HG03045 (cell line): Measurements from ENCODE around the gene PHB1.
"Not testable (repeated sequence)": the region's sequence is repeated elsewhere in the genome, so short reads cannot be mapped to it uniquely, and the experiment has no call there.

ENCODE experiments used
- ATAC-seq: cut with Tn5 transposase; IDR thresholded peaks from one replicate; pipeline ENCODE4 v1.9.1; 2021; ENCODE audit warnings: mild to moderate bottlenecking, moderate library complexity; ENCODE audit not compliant: unreplicated experiment

PHB1 gene

GRCh38 chr17:49406421-49407061, 8.1 kb downstream of the PHB1 start:
- ATAC-seq, result no peak

GRCh38 chr17:49404906-49405305, 9.8 kb downstream of the PHB1 start:
- no peak for ATAC-seq

GRCh38 chr17:49404361-49404760, 10.3 kb downstream of the PHB1 start:
- no peak for ATAC-seq

- ATAC-seq, result no peak
Measured at GRCh38 chr17:49403514-49404289, 11.0 kb downstream of the PHB1 start.

GRCh38 chr17:49402706-49403105, 12.0 kb downstream of the PHB1 start:
- no peak for ATAC-seq

GRCh38 chr17:49401971-49402611, 12.6 kb downstream of the PHB1 start:
- no peak for ATAC-seq

- ATAC-seq, result no peak
Measured at GRCh38 chr17:49399995-49400394, 14.7 kb downstream of the PHB1 start.

- no peak for ATAC-seq
Measured at GRCh38 chr17:49397586-49397985, 17.1 kb downstream of the PHB1 start.

- no peak for ATAC-seq
Measured at GRCh38 chr17:49393491-49394255, 21.0 kb downstream of the PHB1 start.

GRCh38 chr17:49390548-49391324, 23.9 kb downstream of the PHB1 start:
- no peak for ATAC-seq

GRCh38 chr17:49389514-49390347, 25.0 kb downstream of the PHB1 start:
- ATAC-seq, result not testable (repeated sequence)

- no peak for ATAC-seq
Measured at GRCh38 chr17:49388692-49389513, 25.8 kb downstream of the PHB1 start.

- no peak for ATAC-seq
Measured at GRCh38 chr17:49388290-49388640, 26.4 kb downstream of the PHB1 start.

- no peak for ATAC-seq
Measured at GRCh38 chr17:49387498-49388289, 27.0 kb downstream of the PHB1 start.

GRCh38 chr17:49386373-49386772, 28.3 kb downstream of the PHB1 start:
- ATAC-seq, result no peak

GRCh38 chr17:49384951-49385350, 29.7 kb downstream of the PHB1 start:
- no peak for ATAC-seq

- no peak for ATAC-seq
Measured at GRCh38 chr17:49383060-49383459, 31.6 kb downstream of the PHB1 start.

- no peak for ATAC-seq
Measured at GRCh38 chr17:49382556-49382955, 32.1 kb downstream of the PHB1 start.
